GM12878 (cell line): ENCODE measurements around the gene LATS2. TPM values are rescaled to one million over a fixed set of nuclear protein-coding genes. Genes with fewer than 3 reads are reported as not detected.
"Not testable (repeated sequence)": the region's sequence is repeated elsewhere in the genome, so short reads cannot be mapped to it uniquely, and the experiment has no call there.

ENCODE experiments used
- ATAC-seq: fragments of 200-7000 bp; cut with Tn5 transposase; 3 replicates; pipeline ENCODE4 v1.9.1; 2020; ENCODE audit warnings: mild to moderate bottlenecking, moderate library complexity
- BruUV-seq: library from RNA; stranded (reverse); fragments of 400-500 nt; replicated peaks from 2 replicates; lab custom pipeline; 2021; lab: Mats Ljungman, UMichigan
- CTCF ChIA-PET: fragments of 300-600 bp; sonication (Branson Sonifier 250); formaldehyde crosslinking; extraction: SDS; loops from one replicate; lab custom pipeline; 2021; ENCODE audit warnings: inconsistent platforms; lab: Yijun Ruan, JAX
- POLR2A ChIA-PET: fragments of 350-600 bp; formaldehyde crosslinking; extraction: SDS; loops from one replicate; lab custom pipeline; 2021; ENCODE audit warnings: inconsistent platforms; lab: Charles Lee
- RAD21 ChIA-PET: fragments of 300-600 bp; sonication (Branson Sonifier 250); formaldehyde crosslinking; loops from one replicate; lab custom pipeline; 2023; ENCODE audit warnings: antibody characterized with exemption; ENCODE audit not compliant: unreplicated experiment; lab: Charles Lee
- SMC1A ChIA-PET: fragments of 300-600 bp; sonication (Branson Sonifier 250); formaldehyde crosslinking; loops from one replicate; lab custom pipeline; 2023; ENCODE audit not compliant: unreplicated experiment, uncharacterized antibody; lab: Charles Lee
- DNase-seq: peaks from one replicate; pipeline ENCODE4 v3.0.0-alpha.2; 2011; ENCODE audit warnings: low read depth, low spot score
- FAIRE-seq: peaks from 3 replicates; lab custom pipeline; 2011; peaks lifted over from hg19 to GRCh38; lab: Jason Lieb, UNC
- H2AFZ ChIP-seq: 2 replicates; pipeline ENCODE4 v1.6.0; 2011; ENCODE audit warnings: low read depth, low read length, control low read depth; ENCODE audit not compliant: control insufficient read depth
- H3K27ac ChIP-seq: 2 replicates; pipeline ENCODE4 v1.5.1; 2011; ENCODE audit warnings: control low read depth; ENCODE audit not compliant: control insufficient read depth, insufficient read depth
- H3K27me3 ChIP-seq, 2 experiments: replicated peaks in 1 of 2; 2 replicates each; pipeline versions ENCODE4 v1.6.0 to v1.6.1; 2011; ENCODE audit warnings: low read length in 1 of 2; ENCODE audit not compliant: control insufficient read depth in 2 of 2, insufficient read depth in 2 of 2
- H3K36me3 ChIP-seq, 2 experiments: 2 replicates each; pipeline ENCODE4 v1.5.1; 2011; ENCODE audit warnings: low read length in 1 of 2; ENCODE audit not compliant: control insufficient read depth in 2 of 2, insufficient read depth in 2 of 2
- H3K4me1 ChIP-seq: 2 replicates; pipeline ENCODE4 v1.6.1; 2011; ENCODE audit warnings: mild to moderate bottlenecking, low read length, moderate library complexity, mixed read lengths; ENCODE audit not compliant: control insufficient read depth, insufficient read depth
- H3K4me2 ChIP-seq: 2 replicates; pipeline ENCODE4 v1.6.0; 2011; ENCODE audit warnings: control low read depth; ENCODE audit not compliant: control insufficient read depth, insufficient read depth
- H3K4me3 ChIP-seq: fragments of 200-600 bp; sonication (generic); 2 replicates; pipeline ENCODE4 v1.5.1; 2016
- H3K79me2 ChIP-seq: 2 replicates; pipeline ENCODE4 v1.6.0; 2011; ENCODE audit warnings: low read length; ENCODE audit not compliant: control insufficient read depth, insufficient read depth
- H3K9ac ChIP-seq: 2 replicates; pipeline ENCODE4 v1.8.0; 2011; ENCODE audit warnings: low read length, control low read depth, mixed read lengths; ENCODE audit not compliant: control insufficient read depth, insufficient read depth
- H3K9me3 ChIP-seq: replicated peaks from 3 replicates; pipeline ENCODE4 v1.5.1; 2011; ENCODE audit warnings: mild to moderate bottlenecking, low read length; ENCODE audit not compliant: control insufficient read depth, insufficient read depth
- H4K20me1 ChIP-seq: 2 replicates; pipeline ENCODE4 v1.6.0; 2011; ENCODE audit not compliant: control insufficient read depth, insufficient read depth
- ATF7 ChIP-seq: fragments of 450-650 bp; IDR thresholded peaks from 2 replicates; pipeline ENCODE4 v1.6.1; 2016; ENCODE audit warnings: low read depth, mild to moderate bottlenecking
- BHLHE40 ChIP-seq, 2 experiments: fragments of 450-650 bp in 1 of 2; IDR thresholded peaks; 2 replicates each; pipeline ENCODE4 v1.6.1; 2011 to 2017; ENCODE audit warnings: low read depth in 2 of 2, borderline replicate concordance in 1 of 2, improper control_type of control experiment in 1 of 2, low read length in 1 of 2, mild to moderate bottlenecking in 1 of 2
- PAX5 ChIP-seq: IDR thresholded peaks from 2 replicates; pipeline ENCODE4 v1.6.1; 2011; ENCODE audit warnings: low read depth, low read length, borderline replicate concordance
- RAD51 ChIP-seq: fragments of 450-650 bp; IDR thresholded peaks from 2 replicates; pipeline ENCODE4 v1.6.1; 2016; ENCODE audit warnings: moderate library complexity, mild to moderate bottlenecking, inconsistent platforms
- SMAD1 ChIP-seq: fragments of 450-650 bp; IDR thresholded peaks from 2 replicates; pipeline ENCODE4 v1.6.1; 2018; ENCODE audit warnings: mild to moderate bottlenecking, low read depth; ENCODE audit not compliant: partially characterized antibody
- SP1 ChIP-seq: IDR thresholded peaks from one replicate; pipeline ENCODE4 v1.6.1; 2011; ENCODE audit warnings: low read depth, low read length
- ZBTB4 ChIP-seq: fragments of 450-650 bp; formaldehyde crosslinking; IDR thresholded peaks from 2 replicates; pipeline ENCODE4 v1.4.0; 2022; ENCODE audit warnings: mild to moderate bottlenecking, moderate library complexity
- WGBS: methylation state at CpG from one replicate; pipeline ENCODE4 v1.1.6; 2016; ENCODE audit warnings: low lambda C conversion rate; ENCODE audit not compliant: insufficient replicate concordance, insufficient coverage; ENCODE audit errors: missing lambda C conversion rate; 5-methylcytosine and 5-hydroxymethylcytosine counted together
- in situ Hi-C: fragments of 300-500 bp; cut with MboI; formaldehyde crosslinking; loops from 9 replicates; pipeline ENCODE4 v1.14.3; 2018; ENCODE audit warnings: mixed read lengths
- intact Hi-C: fragments of 100-400 bp; cut with micrococcal nuclease; formaldehyde crosslinking; loops from one replicate; pipeline ENCODE4 v1.14.2; 2022; ENCODE audit not compliant: unreplicated experiment
- polyA plus RNA-seq, 11 experiments: library from polyadenylated mRNA; depleted of rRNA in 4 of 11; unstranded in 6 of 11; stranded (reverse) in 5 of 11; fragments of >200 nt; fragmentation: Nextera tagmentation in 4 of 11; fragmentation: Illumina TruSeq in 1 of 11; extraction: Ambion mirVana in 4 of 11; extraction: Trizol in 1 of 11; gene quantifications; 1 replicate in 1 of 11; 2 replicates in 10 of 11; pipeline versions ENCODE4 v1.2.1 to v1.2.3, GENCODE V29; 2011 to 2016; ENCODE audit warnings: inconsistent platforms in 2 of 11, missing spikeins in 2 of 11, low read depth in 1 of 11
- total RNA-seq, 4 experiments: library from RNA; depleted of rRNA in 3 of 4; stranded (reverse); fragments of >200 nt in 3 of 4; fragmentation: Illumina TruSeq in 1 of 4; extraction: Trizol in 1 of 4; gene quantifications; 2 replicates each; pipeline versions ENCODE4 v1.2.1 to v1.2.3, GENCODE V29; 2013 to 2021
- TF ChIP-seq, protein P1 (sequence below): IDR thresholded peaks from 2 replicates; pipeline ENCODE4 v1.6.1; 2011; ENCODE audit warnings: borderline replicate concordance, low read depth, mild to moderate bottlenecking, moderate library complexity, mixed read lengths, low read length; ENCODE audit not compliant: insufficient read depth; ENCODE audit errors: extremely low read length
- TF ChIP-seq, protein P2 (sequence below): fragments of 450-650 bp; IDR thresholded peaks from 2 replicates; pipeline ENCODE4 v1.6.1; 2017; ENCODE audit warnings: mild to moderate bottlenecking, low read depth, inconsistent platforms; ENCODE audit not compliant: poor library complexity, severe bottlenecking

Gene LATS2
- total and polyA plus RNA-seq, 10 of the 15 experiments (the other 5 are each of a cell fraction or from before 2014, with no cell fraction given), result 0.90 to 7.8 (median 2.0) TPM

DNA sequence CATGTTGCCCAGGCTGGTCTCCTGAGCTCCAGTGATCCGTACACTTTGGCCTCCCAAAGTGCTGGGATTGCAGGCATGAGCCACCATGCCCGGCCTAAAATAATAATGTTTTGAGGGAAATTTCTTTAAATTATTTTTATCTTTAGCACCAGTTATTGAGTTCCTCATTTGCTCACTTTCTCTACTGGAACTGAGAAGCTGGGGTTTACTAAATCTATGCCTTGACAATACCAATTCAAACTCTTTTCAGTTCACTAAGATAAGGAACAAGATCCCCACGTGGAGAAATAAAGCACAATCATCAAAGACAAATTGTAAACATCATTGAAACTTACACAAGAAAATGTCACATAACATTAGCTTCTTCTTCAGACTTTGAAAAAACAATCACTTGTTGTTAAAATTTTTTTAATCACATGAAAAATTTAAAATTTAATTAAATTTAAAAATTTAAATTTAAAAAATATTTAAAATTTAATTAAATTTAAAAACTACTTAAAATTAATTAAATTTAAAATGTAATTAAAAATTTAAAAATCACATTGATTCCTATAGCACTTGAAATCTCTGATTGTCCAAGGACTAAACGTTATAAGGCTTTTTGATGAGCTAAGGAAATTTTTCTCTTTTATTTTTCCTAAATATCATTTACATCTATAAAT lies 133.7 kb downstream of the LATS2 start (continued):
- TF ChIP-seq ZBTB4 (CRISPR knock-in tag) (no peak), SMAD1 (no peak), SP1 (no peak), PAX5 (no peak), RAD51 (no peak), ATF7 (no peak), BHLHE40 (IDR thresholded peaks at IDR 0.05; ENCODE audit: borderline replicate concordance in 1 of 2, low read depth in 2 of 2, low read length in 1 of 2) (no peak)
- TF ChIP-seq, protein P1, sequence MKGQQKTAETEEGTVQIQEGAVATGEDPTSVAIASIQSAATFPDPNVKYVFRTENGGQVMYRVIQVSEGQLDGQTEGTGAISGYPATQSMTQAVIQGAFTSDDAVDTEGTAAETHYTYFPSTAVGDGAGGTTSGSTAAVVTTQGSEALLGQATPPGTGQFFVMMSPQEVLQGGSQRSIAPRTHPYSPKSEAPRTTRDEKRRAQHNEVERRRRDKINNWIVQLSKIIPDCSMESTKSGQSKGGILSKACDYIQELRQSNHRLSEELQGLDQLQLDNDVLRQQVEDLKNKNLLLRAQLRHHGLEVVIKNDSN, result no peak
- TF ChIP-seq, protein P2, sequence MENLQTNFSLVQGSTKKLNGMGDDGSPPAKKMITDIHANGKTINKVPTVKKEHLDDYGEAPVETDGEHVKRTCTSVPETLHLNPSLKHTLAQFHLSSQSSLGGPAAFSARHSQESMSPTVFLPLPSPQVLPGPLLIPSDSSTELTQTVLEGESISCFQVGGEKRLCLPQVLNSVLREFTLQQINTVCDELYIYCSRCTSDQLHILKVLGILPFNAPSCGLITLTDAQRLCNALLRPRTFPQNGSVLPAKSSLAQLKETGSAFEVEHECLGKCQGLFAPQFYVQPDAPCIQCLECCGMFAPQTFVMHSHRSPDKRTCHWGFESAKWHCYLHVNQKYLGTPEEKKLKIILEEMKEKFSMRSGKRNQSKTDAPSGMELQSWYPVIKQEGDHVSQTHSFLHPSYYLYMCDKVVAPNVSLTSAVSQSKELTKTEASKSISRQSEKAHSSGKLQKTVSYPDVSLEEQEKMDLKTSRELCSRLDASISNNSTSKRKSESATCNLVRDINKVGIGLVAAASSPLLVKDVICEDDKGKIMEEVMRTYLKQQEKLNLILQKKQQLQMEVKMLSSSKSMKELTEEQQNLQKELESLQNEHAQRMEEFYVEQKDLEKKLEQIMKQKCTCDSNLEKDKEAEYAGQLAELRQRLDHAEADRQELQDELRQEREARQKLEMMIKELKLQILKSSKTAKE, result no peak

DNA sequence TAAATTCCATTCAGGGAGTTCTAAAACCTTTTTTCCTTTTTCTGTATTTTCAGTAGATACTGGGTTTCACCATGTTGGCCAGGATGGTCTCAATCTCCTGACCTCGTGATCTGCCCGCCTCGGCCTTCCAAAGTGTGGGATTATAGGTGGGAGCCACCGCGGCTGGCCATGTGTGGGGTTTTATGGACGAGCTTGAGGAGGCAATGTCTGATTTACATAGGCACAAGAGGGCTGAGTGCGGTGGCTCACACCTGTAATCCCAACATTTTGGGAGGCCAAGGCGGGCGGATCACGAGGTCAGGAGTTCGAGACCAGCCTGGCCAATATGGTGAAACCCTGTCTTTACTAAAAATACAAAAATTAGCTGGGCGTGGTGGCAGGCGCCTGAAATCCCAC lies 136.0 kb downstream of the LATS2 start:
- ChIA-PET POLR2A (interaction anchor here (0.6 kb wide), 1 partner anchor 268 kb away, joined by 3 read pairs; no protein-coding TSS in a partner anchor), RAD21 (interaction anchor here (0.6 to 2.5 kb wide), 14 partner anchors 18 to 743 kb away, joined by 3 to 13 read pairs (median 3); no protein-coding TSS in a partner anchor), CTCF (interaction anchor here (0.6 to 7.1 kb wide), 31 partner anchors 10 to 773 kb away, joined by 3 to 82 read pairs (median 4); no protein-coding TSS in a partner anchor), SMC1A (interaction anchor here (0.6 to 3.7 kb wide), 13 partner anchors 8 to 738 kb away, joined by 3 to 19 read pairs (median 4); no protein-coding TSS in a partner anchor)
- not testable (repeated sequence) for H3K27ac ChIP-seq, H3K9ac ChIP-seq, H3K36me3 ChIP-seq, ATAC-seq, H3K4me3 ChIP-seq, H3K4me2 ChIP-seq, BruUV-seq, H4K20me1 ChIP-seq, H3K4me1 ChIP-seq, FAIRE-seq, DNase-seq, H3K79me2 ChIP-seq, H2AFZ ChIP-seq, H3K27me3 ChIP-seq, H3K9me3 ChIP-seq
- in situ Hi-C loops (loop anchor here (5.0 to 25.0 kb wide), 3 partner anchors 218 to 1862 kb away; no protein-coding TSS in a partner anchor), intact Hi-C loops (loop anchor here (1.0 to 5.0 kb wide), 5 partner anchors 98 to 743 kb away; no protein-coding TSS in a partner anchor)
- 12% methylated on average over 10 of the region's 13 CpGs for WGBS
